Inferior parietal cortex (tissue), 1 donor: Measurements from ENCODE around the gene DMRTA1.
"Not testable (repeated sequence)": the region's sequence is repeated elsewhere in the genome, so short reads cannot be mapped to it uniquely, and the experiment has no call there.

Experiments
- DNase-seq: peaks from one replicate; pipeline ENCODE4 v3.0.0-alpha.2; 2016; ENCODE audit errors: extremely low spot score

DMRTA1 gene

DNA sequence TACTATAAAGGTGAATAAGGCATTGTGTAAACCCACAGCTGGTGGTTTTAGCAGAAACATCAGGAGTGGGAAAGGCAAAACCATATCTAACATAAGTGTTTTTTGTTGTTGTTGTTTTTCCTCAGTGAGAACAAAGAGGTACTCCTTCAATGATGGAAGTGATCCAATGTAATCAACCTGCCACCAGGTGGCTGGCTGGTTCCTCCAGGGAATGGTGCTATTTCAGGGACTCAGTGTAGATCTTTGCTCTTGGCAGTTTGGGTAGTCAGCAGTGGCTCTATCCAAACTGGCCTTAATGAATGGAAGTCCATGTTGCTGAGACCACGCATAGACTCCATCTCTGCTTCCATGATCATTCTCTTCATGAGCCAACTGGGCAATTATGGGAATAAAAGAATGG, 10.8 kb downstream of the DMRTA1 start:
- no peak for DNase-seq

DNA sequence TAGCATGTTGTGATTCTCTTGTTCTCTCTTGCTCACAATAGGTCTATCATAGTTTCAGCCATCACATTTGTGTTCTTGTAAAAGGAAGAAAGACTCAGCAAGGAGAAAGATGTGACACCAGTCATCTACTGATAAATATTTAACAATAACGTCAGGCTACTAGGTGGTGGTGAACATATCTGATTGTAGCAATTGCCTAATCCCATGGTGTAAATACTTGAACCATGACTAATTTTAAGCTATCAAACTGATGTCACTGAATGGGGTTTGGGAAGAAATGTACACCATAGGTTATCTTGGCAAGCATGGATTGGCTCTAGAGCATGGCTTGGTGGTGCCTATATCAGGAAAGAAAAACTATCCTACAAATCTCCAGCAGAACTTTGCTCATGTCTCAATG, 16.6 kb downstream of the DMRTA1 start:
- DNase-seq = no peak

DNA sequence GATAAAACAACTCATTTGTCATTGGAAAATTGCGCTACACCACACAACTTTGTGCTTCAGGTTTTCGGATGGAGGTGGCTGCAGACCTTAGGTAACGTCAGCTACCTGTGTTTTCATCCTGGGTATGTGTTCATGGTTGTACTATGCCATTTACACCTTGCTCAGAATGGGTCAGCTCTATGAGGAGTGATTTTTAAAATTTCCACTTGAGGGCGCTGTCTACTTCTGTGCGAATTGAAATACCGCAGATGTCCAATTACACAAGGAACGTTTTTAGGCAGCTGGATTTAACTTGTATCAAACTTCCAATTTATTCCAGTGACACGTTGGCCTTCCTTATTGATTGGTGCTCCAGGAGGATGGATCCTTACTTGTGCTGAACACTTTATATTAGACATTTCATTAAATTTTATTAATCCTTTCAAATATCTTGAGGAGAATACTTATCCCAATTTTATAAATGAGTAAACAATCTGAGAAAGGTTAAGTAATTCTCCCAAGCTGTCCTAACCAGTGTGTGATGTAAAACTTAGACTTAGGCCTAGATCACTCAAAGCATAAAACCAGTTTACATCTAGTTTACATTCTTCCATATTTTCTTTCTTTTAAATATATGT, 23.4 kb downstream of the DMRTA1 start:
- DNase-seq = peak; percentile 63

DNA sequence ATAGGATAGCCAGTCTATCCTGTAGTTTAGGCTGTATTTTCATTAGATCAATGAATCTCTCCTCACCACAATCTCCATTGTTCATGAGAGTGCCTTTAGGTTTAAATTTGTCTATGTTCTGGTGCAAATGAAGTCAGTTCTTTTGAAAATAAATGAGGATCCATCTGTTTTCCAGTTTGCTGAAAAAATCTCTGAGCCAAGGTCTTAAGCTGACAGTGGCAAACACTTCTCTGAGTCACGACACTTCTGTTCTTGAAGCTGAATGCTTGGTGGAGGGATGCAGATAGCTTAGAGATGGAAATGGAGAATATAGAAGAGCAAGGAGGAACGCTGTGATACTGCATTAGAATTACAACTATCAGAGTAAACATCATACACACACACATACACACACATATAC, 34.9 kb downstream of the DMRTA1 start:
- no peak for DNase-seq

DNA sequence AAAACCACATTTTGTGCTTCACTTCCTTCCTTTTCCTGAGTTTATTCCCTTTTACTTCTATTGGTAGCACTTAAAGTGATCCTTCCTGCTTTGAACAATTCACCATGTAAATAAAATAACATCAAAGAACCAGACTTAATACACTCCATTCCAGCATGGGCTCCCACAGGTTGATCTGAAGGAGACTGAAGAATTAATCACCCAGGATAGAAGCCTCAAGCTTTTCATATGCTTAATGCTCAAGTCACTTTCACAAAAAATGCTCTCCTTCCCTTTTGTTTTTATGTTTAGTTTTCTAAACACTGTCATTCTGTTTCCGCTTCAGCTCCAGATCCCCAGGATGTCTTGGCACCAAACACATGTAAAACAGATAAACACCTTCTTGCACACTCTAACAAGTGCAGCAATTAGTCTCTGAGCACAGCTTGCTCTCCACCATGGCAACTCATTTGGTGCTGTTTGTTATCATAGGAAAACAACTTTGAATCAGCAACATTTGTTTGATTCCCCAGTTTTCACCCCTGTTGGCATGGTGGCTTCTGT, 37.0 kb downstream of the DMRTA1 start:
- DNase-seq = no peak

DNA sequence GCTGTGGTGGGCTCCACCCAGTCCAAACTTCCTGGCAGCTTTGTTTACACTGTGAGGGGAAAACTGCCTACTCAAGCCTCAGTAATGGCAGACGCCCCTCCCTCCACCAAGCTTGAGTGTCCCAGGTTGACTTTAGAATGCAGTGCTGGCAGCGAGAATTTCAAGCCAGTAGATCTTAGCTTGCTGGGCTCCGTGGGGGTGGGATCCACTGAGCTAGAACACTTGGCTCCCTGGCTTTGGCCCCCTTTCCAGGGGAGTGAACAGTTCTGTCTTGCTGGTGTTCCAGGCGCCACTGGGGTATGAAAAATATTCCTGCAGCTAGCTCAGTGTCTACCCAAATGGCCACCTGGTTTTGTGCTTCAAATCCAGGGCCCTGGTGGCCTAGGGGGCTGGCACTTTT, 49.6 kb downstream of the DMRTA1 start:
- not testable (repeated sequence) for DNase-seq
